GM15510 (cell line): ENCODE data around the gene PKD1.

Source experiments
- POLR2A ChIP-seq: IDR thresholded peaks from 3 replicates; pipeline ENCODE4 v1.6.1; 2011; ENCODE audit warnings: borderline replicate concordance; ENCODE audit not compliant: insufficient read length; ENCODE audit errors: extremely low read depth

The PKD1 gene

GRCh38 chr16:2077016-2077415, 58.7 kb downstream of the PKD1 start:
- TF ChIP-seq POLR2A = no peak

- no peak for TF ChIP-seq POLR2A
These were observed 59.4 kb downstream of the PKD1 start for GRCh38 chr16:2076072-2076865.

GRCh38 chr16:2075631-2076030, 60.1 kb downstream of the PKD1 start:
- no peak for TF ChIP-seq POLR2A

GRCh38 chr16:2074071-2074470, 61.6 kb downstream of the PKD1 start:
- TF ChIP-seq POLR2A = no peak

GRCh38 chr16:2072926-2073325, 62.8 kb downstream of the PKD1 start:
- TF ChIP-seq POLR2A = no peak

- no peak for TF ChIP-seq POLR2A
These were observed 64.1 kb downstream of the PKD1 start for GRCh38 chr16:2071454-2072202.

- no peak for TF ChIP-seq POLR2A
These were observed 64.9 kb downstream of the PKD1 start for GRCh38 chr16:2070576-2071453.

- no peak for TF ChIP-seq POLR2A
These were observed 69.6 kb downstream of the PKD1 start for GRCh38 chr16:2066139-2066538.

GRCh38 chr16:2064368-2064945, 71.2 kb downstream of the PKD1 start:
- TF ChIP-seq POLR2A = no peak

GRCh38 chr16:2063861-2064260, 71.8 kb downstream of the PKD1 start:
- no peak for TF ChIP-seq POLR2A

- TF ChIP-seq POLR2A = no peak
These were observed 72.9 kb downstream of the PKD1 start for GRCh38 chr16:2062801-2063200.

- TF ChIP-seq POLR2A = no peak
These were observed 74.2 kb downstream of the PKD1 start for GRCh38 chr16:2061526-2061925.

GRCh38 chr16:2061023-2061422, 74.7 kb downstream of the PKD1 start:
- no peak for TF ChIP-seq POLR2A

GRCh38 chr16:2060346-2060745, 75.4 kb downstream of the PKD1 start:
- TF ChIP-seq POLR2A = no peak

- no peak for TF ChIP-seq POLR2A
These were observed 76.8 kb downstream of the PKD1 start for GRCh38 chr16:2058872-2059271.
